ENCODE measurements around the gene CCDC40. TPM values are rescaled to one million over a fixed set of nuclear protein-coding genes. Genes with fewer than 3 reads are reported as not detected.

CCDC40 gene
- total RNA-seq, 2 donors from 2014 or later: 21.7 to 38.9 TPM

- no peaks in the 10 kb centered on the region for H3K4me1 ChIP-seq (ENCODE audit: control insufficient read depth, insufficient read depth, low read length)
- H3K27me3 ChIP-seq (ENCODE audit: control insufficient read depth, insufficient read depth, low read length, poor library complexity, severe bottlenecking): no peaks in the 10 kb centered on the region
- H3K36me3 ChIP-seq (ENCODE audit: control insufficient read depth, insufficient read depth, low read length): peaks cover 90% of the 10 kb centered on the region
- peaks cover 90% of the 10 kb centered on the region for H3K36me3 Mint-ChIP-seq (ENCODE audit: low read depth)
- no peak overlapping the region for H3K27ac ChIP-seq (ENCODE audit: low read depth, low read length)
- H3K4me1 Mint-ChIP-seq: no peaks in the 10 kb centered on the region
- no peaks in the 10 kb centered on the region for H3K27me3 Mint-ChIP-seq (ENCODE audit: insufficient read depth)
- H3K9ac ChIP-seq (ENCODE audit: extremely low read depth, low read length, poor library complexity, severe bottlenecking): no peak overlapping the region
- DNase-seq: peak; percentile 36
- no peak overlapping the region for H3K4me3 Mint-ChIP-seq
- no peak for TF ChIP-seq CTCF (conservative IDR thresholded peaks at IDR 0.05)
- H3K9me3 Mint-ChIP-seq: no peaks in the 10 kb centered on the region
- no peak overlapping the region for H3K27ac Mint-ChIP-seq
- 79 to 95% methylated on average over 4 to 9 of the region's 9 CpGs for WGBS, 2 experiments (ENCODE audit: insufficient coverage in 1 of 2, insufficient read length in 1 of 2)
- no peak overlapping the region for H3K4me3 ChIP-seq (ENCODE audit: low read length)
- H3K9me3 ChIP-seq (ENCODE audit: control insufficient read depth, low read length): no peaks in the 10 kb centered on the region
Measured at GRCh38 chr17:80137131-80137530, 100.7 kb downstream of the CCDC40 start.

GRCh38 chr17:80138856-80139426, 102.5 kb downstream of the CCDC40 start:
- WGBS, 2 experiments (ENCODE audit: insufficient coverage in 1 of 2, insufficient read length in 1 of 2): 98 to 99% methylated on average over 17 to 18 of the region's 18 CpGs
- H3K9ac ChIP-seq (ENCODE audit: extremely low read depth, low read length, poor library complexity, severe bottlenecking): no peak overlapping the region
- no peak for TF ChIP-seq CTCF (conservative IDR thresholded peaks at IDR 0.05)
- H3K27me3 Mint-ChIP-seq (ENCODE audit: insufficient read depth): no peaks in the 10 kb centered on the region
- H3K4me3 ChIP-seq (ENCODE audit: low read length): no peak overlapping the region
- no peak overlapping the region for H3K27ac ChIP-seq (ENCODE audit: low read depth, low read length)
- H3K9me3 ChIP-seq (ENCODE audit: control insufficient read depth, low read length): no peaks in the 10 kb centered on the region
- no peak overlapping the region for H3K27ac Mint-ChIP-seq
- H3K4me3 Mint-ChIP-seq: no peak overlapping the region
- peaks cover 89% of the 10 kb centered on the region for H3K36me3 Mint-ChIP-seq (ENCODE audit: low read depth)
- no peaks in the 10 kb centered on the region for H3K9me3 Mint-ChIP-seq
- no peaks in the 10 kb centered on the region for H3K4me1 ChIP-seq (ENCODE audit: control insufficient read depth, insufficient read depth, low read length)
- peak; percentile 28 for DNase-seq
- no peaks in the 10 kb centered on the region for H3K4me1 Mint-ChIP-seq
- H3K27me3 ChIP-seq (ENCODE audit: control insufficient read depth, insufficient read depth, low read length, poor library complexity, severe bottlenecking): no peaks in the 10 kb centered on the region
- peaks cover 95% of the 10 kb centered on the region for H3K36me3 ChIP-seq (ENCODE audit: control insufficient read depth, insufficient read depth, low read length)

- Mint-ChIP-seq H3K27ac (no peak overlapping the region), H3K4me1 (peaks cover 12% of the 10 kb centered on the region), H3K27me3 (ENCODE audit: insufficient read depth) (no peaks in the 10 kb centered on the region), H3K4me3 (no peak overlapping the region), H3K36me3 (ENCODE audit: low read depth) (peaks cover 76% of the 10 kb centered on the region), H3K9me3 (no peaks in the 10 kb centered on the region)
- H3K27ac ChIP-seq (ENCODE audit: low read depth, low read length): no peak overlapping the region
- H3K36me3 ChIP-seq (ENCODE audit: control insufficient read depth, insufficient read depth, low read length): peaks cover 84% of the 10 kb centered on the region
- no peak for TF ChIP-seq CTCF (conservative IDR thresholded peaks at IDR 0.05)
- DNase-seq: peak; percentile 31
- H3K27me3 ChIP-seq (ENCODE audit: control insufficient read depth, insufficient read depth, low read length, poor library complexity, severe bottlenecking): no peaks in the 10 kb centered on the region
- no peak overlapping the region for H3K9ac ChIP-seq (ENCODE audit: extremely low read depth, low read length, poor library complexity, severe bottlenecking)
- 96% methylated on average over 4 to 6 of the region's 7 CpGs for WGBS, 2 experiments (ENCODE audit: insufficient coverage in 1 of 2, insufficient read length in 1 of 2)
- H3K4me3 ChIP-seq (ENCODE audit: low read length): no peak overlapping the region
- no peaks in the 10 kb centered on the region for H3K9me3 ChIP-seq (ENCODE audit: control insufficient read depth, low read length)
- H3K4me1 ChIP-seq (ENCODE audit: control insufficient read depth, insufficient read depth, low read length): no peaks in the 10 kb centered on the region
Measured at GRCh38 chr17:80141463-80142165, 105.2 kb downstream of the CCDC40 start.

Measured in endodermal cell (in vitro differentiated cells).